Measurements from ENCODE around the gene LRRTM4. TPM values are rescaled to one million over a fixed set of nuclear protein-coding genes. Genes with fewer than 3 reads are reported as not detected.

LRRTM4 gene
- total RNA-seq, 3 donors from 2014 or later (not counting 1 experiment from before 2014, with no cell fraction given), result not detected

GRCh38 chr2:77119333-77119732 lies 402.8 kb downstream of the LRRTM4 start:
- Histone ChIP-seq H3K4me1 (ENCODE audit: control insufficient read depth, insufficient read depth, low read length) (no peaks in the 10 kb centered on the region), H3K27me3 (ENCODE audit: control insufficient read depth, insufficient read depth, low read length) (no peaks in the 10 kb centered on the region), H3K9me3 (ENCODE audit: control insufficient read depth, insufficient read depth, low read length) (no peaks in the 10 kb centered on the region), H3K36me3 (ENCODE audit: control insufficient read depth, insufficient read depth, low read length) (no peaks in the 10 kb centered on the region), H3K4me3 (ENCODE audit: low read length) (no peak overlapping the region), H3K27ac (ENCODE audit: low read length) (no peak overlapping the region)
- DNase-seq (no peak), ATAC-seq (no peak)
- Mint-ChIP-seq H3K9me3 (peaks cover 15 to 22% of the 10 kb centered on the region in 2 donors), H3K4me1 (no peaks in the 10 kb centered on the region), H3K27ac (no peak overlapping the region), H3K36me3 (peaks cover 5% of the 10 kb centered on the region), H3K27me3 (ENCODE audit: low read depth in 2 of 2) (no peaks in the 10 kb centered on the region), H3K4me3 (no peak overlapping the region)
- TF ChIP-seq CTCF (IDR thresholded peaks at IDR 0.05), result no peak
- intact Hi-C loops (cut with micrococcal nuclease), result no loop called here
- 63% methylated on average over 1 of the region's 1 CpG for WGBS (ENCODE audit: insufficient coverage)

- Mint-ChIP-seq H3K9me3 (peaks cover 14 to 32% of the 10 kb centered on the region in 2 donors), H3K4me1 (no peaks in the 10 kb centered on the region), H3K4me3 (no peak overlapping the region), H3K36me3 (no peaks in the 10 kb centered on the region), H3K27me3 (ENCODE audit: low read depth in 2 of 2) (no peaks in the 10 kb centered on the region), H3K27ac (no peak overlapping the region)
- no peaks in the 10 kb centered on the region for H3K27me3 ChIP-seq (ENCODE audit: control insufficient read depth, insufficient read depth, low read length)
- H3K4me3 ChIP-seq (ENCODE audit: low read length), result no peak overlapping the region
- no peak for DNase-seq
- no peak overlapping the region for H3K27ac ChIP-seq (ENCODE audit: low read length)
- intact Hi-C loops (cut with micrococcal nuclease), result no loop called here
- no peak for ATAC-seq
- WGBS (ENCODE audit: insufficient coverage), result no CpG with 5 or more reads among the region's 1 CpG
- no peaks in the 10 kb centered on the region for H3K4me1 ChIP-seq (ENCODE audit: control insufficient read depth, insufficient read depth, low read length)
- H3K36me3 ChIP-seq (ENCODE audit: control insufficient read depth, insufficient read depth, low read length), result no peaks in the 10 kb centered on the region
- no peak for TF ChIP-seq CTCF (IDR thresholded peaks at IDR 0.05)
- peaks cover 7% of the 10 kb centered on the region for H3K9me3 ChIP-seq (ENCODE audit: control insufficient read depth, insufficient read depth, low read length)
These were observed 413.3 kb downstream of the LRRTM4 start for GRCh38 chr2:77108915-77109314.

GRCh38 chr2:77105008-77105407 lies 417.2 kb downstream of the LRRTM4 start:
- Mint-ChIP-seq H3K4me1 (no peaks in the 10 kb centered on the region), H3K27ac (no peak overlapping the region), H3K27me3 (ENCODE audit: low read depth in 2 of 2) (no peaks in the 10 kb centered on the region), H3K36me3 (no peaks in the 10 kb centered on the region), H3K4me3 (no peak overlapping the region), H3K9me3 (peaks cover 15 to 24% of the 10 kb centered on the region in 2 donors)
- Histone ChIP-seq H3K36me3 (ENCODE audit: control insufficient read depth, insufficient read depth, low read length) (no peaks in the 10 kb centered on the region), H3K27ac (ENCODE audit: low read length) (no peak overlapping the region), H3K9me3 (ENCODE audit: control insufficient read depth, insufficient read depth, low read length) (peaks cover 3% of the 10 kb centered on the region), H3K4me3 (ENCODE audit: low read length) (no peak overlapping the region), H3K27me3 (ENCODE audit: control insufficient read depth, insufficient read depth, low read length) (no peaks in the 10 kb centered on the region), H3K4me1 (ENCODE audit: control insufficient read depth, insufficient read depth, low read length) (no peaks in the 10 kb centered on the region)
- no peak for DNase-seq
- intact Hi-C loops (cut with micrococcal nuclease), result no loop called here
- no peak for ATAC-seq
- TF ChIP-seq CTCF (IDR thresholded peaks at IDR 0.05), result no peak
- 90% methylated on average over 2 of the region's 3 CpGs for WGBS (ENCODE audit: insufficient coverage)

GRCh38 chr2:77104554-77104953 lies 417.6 kb downstream of the LRRTM4 start:
- ATAC-seq, result no peak
- no peaks in the 10 kb centered on the region for H3K4me1 Mint-ChIP-seq
- H3K27me3 Mint-ChIP-seq (ENCODE audit: low read depth in 2 of 2), result no peaks in the 10 kb centered on the region
- H3K4me1 ChIP-seq (ENCODE audit: control insufficient read depth, insufficient read depth, low read length), result no peaks in the 10 kb centered on the region
- H3K4me3 Mint-ChIP-seq, result no peak overlapping the region
- no peaks in the 10 kb centered on the region for H3K27me3 ChIP-seq (ENCODE audit: control insufficient read depth, insufficient read depth, low read length)
- H3K9me3 Mint-ChIP-seq, result peaks cover 15 to 21% of the 10 kb centered on the region in 2 donors
- no peaks in the 10 kb centered on the region for H3K36me3 Mint-ChIP-seq
- no peak for DNase-seq
- H3K27ac ChIP-seq (ENCODE audit: low read length), result no peak overlapping the region
- WGBS (ENCODE audit: insufficient coverage), result 74% methylated on average over 6 of the region's 6 CpGs
- no peak for TF ChIP-seq CTCF (IDR thresholded peaks at IDR 0.05)
- peaks cover 3% of the 10 kb centered on the region for H3K9me3 ChIP-seq (ENCODE audit: control insufficient read depth, insufficient read depth, low read length)
- intact Hi-C loops (cut with micrococcal nuclease), result no loop called here
- no peak overlapping the region for H3K27ac Mint-ChIP-seq
- H3K4me3 ChIP-seq (ENCODE audit: low read length), result no peak overlapping the region
- no peaks in the 10 kb centered on the region for H3K36me3 ChIP-seq (ENCODE audit: control insufficient read depth, insufficient read depth, low read length)

Data from natural killer cell (primary cell).